Measurements from ENCODE around the gene RPRD1A. TPM values are rescaled to one million over a fixed set of nuclear protein-coding genes. Genes with fewer than 3 reads are reported as not detected.

The RPRD1A gene
- polyA plus RNA-seq, 1 donor (not counting 4 experiments of a cell fraction or from before 2014, with no cell fraction given), result 55.5 TPM

GRCh38 chr18:35953688-35954087 lies 113.7 kb downstream of the RPRD1A start:
- no peak overlapping the region for H3K4me3 ChIP-seq (ENCODE audit: control insufficient read depth in 2 of 3, extremely low read depth in 1 of 3, insufficient read depth in 2 of 3, low read depth in 1 of 3, low read length in 3 of 3)
- no peaks in the 10 kb centered on the region for H3K36me3 ChIP-seq (ENCODE audit: control insufficient read depth in 2 of 2, extremely low read depth in 1 of 2, insufficient read depth in 2 of 2, low read length in 2 of 2)
- no peaks in the 10 kb centered on the region for H3K4me1 ChIP-seq (ENCODE audit: control insufficient read depth, extremely low read depth, insufficient read depth, low read length)
- H3K4me2 ChIP-seq (ENCODE audit: control insufficient read depth, extremely low read depth, insufficient read depth, low read depth, low read length), result no peak overlapping the region
- no peak for TF ChIP-seq EZH2 (IDR thresholded peaks at IDR 0.05; ENCODE audit: low read length)
- TF ChIP-seq, protein P1, sequence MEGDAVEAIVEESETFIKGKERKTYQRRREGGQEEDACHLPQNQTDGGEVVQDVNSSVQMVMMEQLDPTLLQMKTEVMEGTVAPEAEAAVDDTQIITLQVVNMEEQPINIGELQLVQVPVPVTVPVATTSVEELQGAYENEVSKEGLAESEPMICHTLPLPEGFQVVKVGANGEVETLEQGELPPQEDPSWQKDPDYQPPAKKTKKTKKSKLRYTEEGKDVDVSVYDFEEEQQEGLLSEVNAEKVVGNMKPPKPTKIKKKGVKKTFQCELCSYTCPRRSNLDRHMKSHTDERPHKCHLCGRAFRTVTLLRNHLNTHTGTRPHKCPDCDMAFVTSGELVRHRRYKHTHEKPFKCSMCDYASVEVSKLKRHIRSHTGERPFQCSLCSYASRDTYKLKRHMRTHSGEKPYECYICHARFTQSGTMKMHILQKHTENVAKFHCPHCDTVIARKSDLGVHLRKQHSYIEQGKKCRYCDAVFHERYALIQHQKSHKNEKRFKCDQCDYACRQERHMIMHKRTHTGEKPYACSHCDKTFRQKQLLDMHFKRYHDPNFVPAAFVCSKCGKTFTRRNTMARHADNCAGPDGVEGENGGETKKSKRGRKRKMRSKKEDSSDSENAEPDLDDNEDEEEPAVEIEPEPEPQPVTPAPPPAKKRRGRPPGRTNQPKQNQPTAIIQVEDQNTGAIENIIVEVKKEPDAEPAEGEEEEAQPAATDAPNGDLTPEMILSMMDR (optimal IDR thresholded peaks at IDR 0.05 in 1 of 3, IDR thresholded peaks at IDR 0.05 in 1 of 3, conservative IDR thresholded peaks at IDR 0.05 in 1 of 3; ENCODE audit: extremely low read depth in 1 of 3, insufficient read depth in 2 of 3, low read length in 3 of 3), result no peak
- dilution Hi-C loops (cut with MboI; ENCODE audit: extremely low pct_ligation_motif_present, low sequenced_read_pairs), result no loop called here
- FAIRE-seq (no peak), DNase-seq (ENCODE audit: low read depth, low spot score) (no peak)
- H3K27me3 ChIP-seq (ENCODE audit: control insufficient read depth, extremely low read depth, insufficient read depth, low read length), result no peaks in the 10 kb centered on the region
- no peak overlapping the region for H2AFZ ChIP-seq (ENCODE audit: control insufficient read depth, low read length)
- no peak overlapping the region for H3K27ac ChIP-seq (ENCODE audit: control insufficient read depth, insufficient read depth, low read length)
- H4K20me1 ChIP-seq (ENCODE audit: control insufficient read depth, extremely low read depth, insufficient read depth, low read length), result no peaks in the 10 kb centered on the region
- no peaks in the 10 kb centered on the region for H3K9me1 ChIP-seq (ENCODE audit: control insufficient read depth, extremely low read depth, insufficient read depth, low read length)
- no peaks in the 10 kb centered on the region for H3K79me2 ChIP-seq (ENCODE audit: control insufficient read depth, insufficient read depth, low read length)
- H3K9me3 ChIP-seq (ENCODE audit: control insufficient read depth, low read depth, low read length), result no peaks in the 10 kb centered on the region
- H3K9ac ChIP-seq (ENCODE audit: control insufficient read depth, extremely low read depth, insufficient read depth, low read length), result no peak overlapping the region

- TF ChIP-seq EZH2 (IDR thresholded peaks at IDR 0.05; ENCODE audit: low read length), result no peak
- TF ChIP-seq, protein P1 (optimal IDR thresholded peaks at IDR 0.05 in 1 of 3, IDR thresholded peaks at IDR 0.05 in 1 of 3, conservative IDR thresholded peaks at IDR 0.05 in 1 of 3; ENCODE audit: extremely low read depth in 1 of 3, insufficient read depth in 2 of 3, low read length in 3 of 3), result no peak
- no peaks in the 10 kb centered on the region for H3K4me1 ChIP-seq (ENCODE audit: control insufficient read depth, extremely low read depth, insufficient read depth, low read length)
- dilution Hi-C loops (cut with MboI; ENCODE audit: extremely low pct_ligation_motif_present, low sequenced_read_pairs), result no loop called here
- H3K4me2 ChIP-seq (ENCODE audit: control insufficient read depth, extremely low read depth, insufficient read depth, low read depth, low read length), result peak overlapping the region; percentile 82
- H3K9me1 ChIP-seq (ENCODE audit: control insufficient read depth, extremely low read depth, insufficient read depth, low read length), result no peaks in the 10 kb centered on the region
- H3K79me2 ChIP-seq (ENCODE audit: control insufficient read depth, insufficient read depth, low read length), result no peaks in the 10 kb centered on the region
- DNase-seq (ENCODE audit: low read depth, low spot score), result no peak
- no peak overlapping the region for H3K27ac ChIP-seq (ENCODE audit: control insufficient read depth, insufficient read depth, low read length)
- H3K9me3 ChIP-seq (ENCODE audit: control insufficient read depth, low read depth, low read length), result no peaks in the 10 kb centered on the region
- H4K20me1 ChIP-seq (ENCODE audit: control insufficient read depth, extremely low read depth, insufficient read depth, low read length), result no peaks in the 10 kb centered on the region
- H3K9ac ChIP-seq (ENCODE audit: control insufficient read depth, extremely low read depth, insufficient read depth, low read length), result no peak overlapping the region
- peak overlapping the region; percentile 66 to 73 (median 68) for H3K4me3 ChIP-seq (ENCODE audit: control insufficient read depth in 2 of 3, extremely low read depth in 1 of 3, insufficient read depth in 2 of 3, low read depth in 1 of 3, low read length in 3 of 3)
- H3K36me3 ChIP-seq (ENCODE audit: control insufficient read depth in 2 of 2, extremely low read depth in 1 of 2, insufficient read depth in 2 of 2, low read length in 2 of 2), result no peaks in the 10 kb centered on the region
- no peak overlapping the region for H2AFZ ChIP-seq (ENCODE audit: control insufficient read depth, low read length)
- FAIRE-seq, result no peak
- H3K27me3 ChIP-seq (ENCODE audit: control insufficient read depth, extremely low read depth, insufficient read depth, low read length), result no peaks in the 10 kb centered on the region
Observed at GRCh38 chr18:35950628-35950982, 116.8 kb downstream of the RPRD1A start.

All from keratinocyte (primary cell).